Upper lobe of left lung (tissue), 6 donors: ENCODE measurements around the gene BEND7. TPM values are rescaled to one million over a fixed set of nuclear protein-coding genes. Genes with fewer than 3 reads are reported as not detected.

Source experiments
- ATAC-seq, 2 donors: fragments of 200-7000 bp; cut with Tn5 transposase; one replicate each; pipeline ENCODE4 v1.9.1; 2022; ENCODE audit warnings: mild to moderate bottlenecking in 2 of 2, moderate library complexity in 2 of 2; ENCODE audit not compliant: low FRiP score in 2 of 2
- DNase-seq, 2 donors: peaks; one replicate each; pipeline ENCODE4 v3.0.0-alpha.2; 2019 to 2020
- H3K27ac ChIP-seq, 4 donors: fragments of 200-600 bp; sonication (generic); one replicate each; pipeline ENCODE4 v1.5.1; 2016 to 2019
- H3K27me3 ChIP-seq, 4 donors: fragments of 200-600 bp; sonication (generic); one replicate each; pipeline ENCODE4 v1.5.1; 2017 to 2019
- H3K36me3 ChIP-seq, 4 donors: fragments of 200-600 bp; sonication (generic); one replicate each; pipeline ENCODE4 v1.5.1; 2016 to 2019
- H3K4me1 ChIP-seq, 4 donors: fragments of 200-600 bp; sonication (generic); one replicate each; pipeline ENCODE4 v1.5.1; 2018 to 2019
- H3K4me3 ChIP-seq, 4 donors: fragments of 200-600 bp; sonication (generic); one replicate each; pipeline ENCODE4 v1.5.1; 2017 to 2019; ENCODE audit warnings: mild to moderate bottlenecking in 2 of 4, moderate library complexity in 1 of 4
- H3K9me3 ChIP-seq, 4 donors: fragments of 200-600 bp; sonication (generic); one replicate each; pipeline ENCODE4 v1.5.1; 2018 to 2019
- EP300 ChIP-seq, 4 donors: sonication (generic); formaldehyde crosslinking; IDR thresholded peaks; one replicate each; pipeline ENCODE4 v1.5.1; 2017; ENCODE audit warnings: antibody characterized with exemption in 4 of 4, control low read depth in 2 of 4
- POLR2A ChIP-seq, 4 donors: fragments of 450-650 bp; IDR thresholded peaks; one replicate each; pipeline ENCODE4 v1.5.1; 2016 to 2017; ENCODE audit warnings: antibody characterized with exemption in 4 of 4, mild to moderate bottlenecking in 2 of 4
- POLR2AphosphoS5 ChIP-seq, 2 donors: sonication (generic); formaldehyde crosslinking; IDR thresholded peaks; one replicate each; pipeline ENCODE4 v1.5.1; 2017; ENCODE audit warnings: antibody characterized with exemption in 2 of 2
- WGBS, 2 donors: methylation state at CpG; one replicate each; pipeline ENCODE4 v1.1.5; 2017 to 2018; 5-methylcytosine and 5-hydroxymethylcytosine counted together
- total RNA-seq, 6 donors: library from RNA; depleted of rRNA in 4 of 6; stranded (reverse); fragments of >200 nt in 4 of 6; gene quantifications; one replicate each; pipeline versions ENCODE4 v1.1.0 to v1.2.1, GENCODE V29; 2016 to 2021
- TF ChIP-seq, protein P1 (sequence below), 6 experiments: fragments of 450-650 bp in 4 of 6; fragments of 200-600 bp in 2 of 6; sonication (generic) in 2 of 6; IDR thresholded peaks; one replicate each; pipeline ENCODE4 v1.5.1; 2016 to 2019; ENCODE audit warnings: antibody characterized with exemption in 6 of 6
- donor health status: DM: no; HTN: no; CAD: no; lungs with moderate emphysema.
- donor health status: DM: no; HTN: yes; CAD: no; lungs with severe emphysema.

The BEND7 gene
- total RNA-seq, 6 donors from 2014 or later, result 12.4 to 57.6 (median 26.4) TPM

GRCh38 chr10:13399752-13400151 is 129.1 kb downstream of the BEND7 start:
- TF ChIP-seq, protein P1, sequence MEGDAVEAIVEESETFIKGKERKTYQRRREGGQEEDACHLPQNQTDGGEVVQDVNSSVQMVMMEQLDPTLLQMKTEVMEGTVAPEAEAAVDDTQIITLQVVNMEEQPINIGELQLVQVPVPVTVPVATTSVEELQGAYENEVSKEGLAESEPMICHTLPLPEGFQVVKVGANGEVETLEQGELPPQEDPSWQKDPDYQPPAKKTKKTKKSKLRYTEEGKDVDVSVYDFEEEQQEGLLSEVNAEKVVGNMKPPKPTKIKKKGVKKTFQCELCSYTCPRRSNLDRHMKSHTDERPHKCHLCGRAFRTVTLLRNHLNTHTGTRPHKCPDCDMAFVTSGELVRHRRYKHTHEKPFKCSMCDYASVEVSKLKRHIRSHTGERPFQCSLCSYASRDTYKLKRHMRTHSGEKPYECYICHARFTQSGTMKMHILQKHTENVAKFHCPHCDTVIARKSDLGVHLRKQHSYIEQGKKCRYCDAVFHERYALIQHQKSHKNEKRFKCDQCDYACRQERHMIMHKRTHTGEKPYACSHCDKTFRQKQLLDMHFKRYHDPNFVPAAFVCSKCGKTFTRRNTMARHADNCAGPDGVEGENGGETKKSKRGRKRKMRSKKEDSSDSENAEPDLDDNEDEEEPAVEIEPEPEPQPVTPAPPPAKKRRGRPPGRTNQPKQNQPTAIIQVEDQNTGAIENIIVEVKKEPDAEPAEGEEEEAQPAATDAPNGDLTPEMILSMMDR (IDR thresholded peaks at IDR 0.05), result no peak
- TF ChIP-seq POLR2AphosphoS5 (IDR thresholded peaks at IDR 0.05), result no peak
- TF ChIP-seq EP300 (IDR thresholded peaks at IDR 0.05), result no peak
- TF ChIP-seq POLR2A (IDR thresholded peaks at IDR 0.05), result no peak
- no peak for DNase-seq
- Histone ChIP-seq H3K36me3 (no peaks in the 10 kb centered on the region), H3K4me3 (no peak overlapping the region), H3K27ac (no peak overlapping the region), H3K27me3 (no peaks in the 10 kb centered on the region), H3K9me3 (no peaks in the 10 kb centered on the region), H3K4me1 (no peaks in the 10 kb centered on the region)
- ATAC-seq, result no peak
- WGBS, 2 donors, result 78 to 80% methylated on average over 2 of the region's 2 CpGs

DNA sequence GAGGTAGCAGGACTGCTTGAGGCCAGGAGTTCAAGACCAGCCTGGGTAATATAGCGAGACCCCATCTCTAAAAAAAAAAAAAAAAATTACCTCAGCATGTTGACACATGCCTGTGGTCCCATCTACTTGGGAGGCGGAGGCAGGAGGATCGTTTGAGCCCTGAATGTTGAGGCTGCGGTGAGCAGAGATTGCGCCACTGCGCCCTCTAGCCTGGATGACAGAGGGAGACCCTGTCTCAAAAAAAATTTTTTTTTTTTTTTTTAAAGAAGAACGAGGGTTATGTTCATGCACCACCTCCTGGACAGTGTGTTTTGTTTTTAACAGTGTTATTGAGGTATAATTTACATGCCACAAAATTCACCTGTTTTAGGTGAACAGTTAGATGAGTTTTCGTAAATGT is 129.6 kb downstream of the BEND7 start:
- no peak for ATAC-seq

GRCh38 chr10:13397052-13397451 is 131.8 kb downstream of the BEND7 start:
- Histone ChIP-seq H3K27me3 (no peaks in the 10 kb centered on the region), H3K27ac (no peak overlapping the region), H3K4me1 (no peaks in the 10 kb centered on the region), H3K4me3 (no peak overlapping the region), H3K36me3 (no peaks in the 10 kb centered on the region), H3K9me3 (no peaks in the 10 kb centered on the region)
- TF ChIP-seq POLR2A (IDR thresholded peaks at IDR 0.05) (no peak), POLR2AphosphoS5 (IDR thresholded peaks at IDR 0.05) (no peak), EP300 (IDR thresholded peaks at IDR 0.05) (no peak)
- TF ChIP-seq, protein P1 (IDR thresholded peaks at IDR 0.05), result no peak
- DNase-seq (no peak), ATAC-seq (no peak)
- 90 to 96% methylated on average over 3 of the region's 3 CpGs for whole genome bisulfite sequencing, 2 donors

More for the DNA sequence above, 129.6 kb downstream of the BEND7 start:
- no peak for DNase-seq
- Histone ChIP-seq H3K4me3 (no peak overlapping the region), H3K4me1 (no peaks in the 10 kb centered on the region), H3K36me3 (no peaks in the 10 kb centered on the region), H3K9me3 (no peaks in the 10 kb centered on the region), H3K27me3 (no peaks in the 10 kb centered on the region), H3K27ac (no peak overlapping the region)
- 82 to 89% methylated on average over 8 of the region's 8 CpGs for WGBS, 2 donors
- no peak for TF ChIP-seq POLR2AphosphoS5 (IDR thresholded peaks at IDR 0.05)
- TF ChIP-seq, protein P1 (IDR thresholded peaks at IDR 0.05), result no peak
- no peak for TF ChIP-seq EP300 (IDR thresholded peaks at IDR 0.05)
- no peak for TF ChIP-seq POLR2A (IDR thresholded peaks at IDR 0.05)

- Histone ChIP-seq H3K9me3 (no peaks in the 10 kb centered on the region), H3K4me3 (no peak overlapping the region), H3K4me1 (no peaks in the 10 kb centered on the region), H3K27me3 (no peaks in the 10 kb centered on the region), H3K36me3 (no peaks in the 10 kb centered on the region), H3K27ac (no peak overlapping the region)
- ATAC-seq, result no peak
- DNase-seq, result no peak
- TF ChIP-seq POLR2A (IDR thresholded peaks at IDR 0.05) (no peak), POLR2AphosphoS5 (IDR thresholded peaks at IDR 0.05) (no peak), EP300 (IDR thresholded peaks at IDR 0.05) (no peak)
- TF ChIP-seq, protein P1 (IDR thresholded peaks at IDR 0.05), result no peak
These were observed 132.4 kb downstream of the BEND7 start for GRCh38 chr10:13396369-13396768.

GRCh38 chr10:13395540-13395939 is 133.3 kb downstream of the BEND7 start:
- H3K9me3 ChIP-seq, result no peaks in the 10 kb centered on the region
- H3K36me3 ChIP-seq, result no peaks in the 10 kb centered on the region
- DNase-seq, result no peak
- 74 to 84% methylated on average over 3 of the region's 3 CpGs for WGBS, 2 donors
- TF ChIP-seq POLR2AphosphoS5 (IDR thresholded peaks at IDR 0.05), result no peak
- TF ChIP-seq EP300 (IDR thresholded peaks at IDR 0.05), result no peak
- TF ChIP-seq, protein P1 (IDR thresholded peaks at IDR 0.05), result no peak
- TF ChIP-seq POLR2A (IDR thresholded peaks at IDR 0.05), result no peak
- peaks cover 0 to 3% (median 1%) of the 10 kb centered on the region in 4 donors for H3K4me1 ChIP-seq
- H3K27me3 ChIP-seq, result no peaks in the 10 kb centered on the region
- H3K27ac ChIP-seq, result no peak overlapping the region
- no peak overlapping the region for H3K4me3 ChIP-seq
- no peak for ATAC-seq
